ENCODE data around the gene ITGAX. TPM values are rescaled to one million over a fixed set of nuclear protein-coding genes. Genes with fewer than 3 reads are reported as not detected.

Gene ITGAX
- total and polyA plus RNA-seq, 4 donors: 1.1 to 9.6 (median 1.9) TPM

GRCh38 chr16:31328322-31329052 is 26.5 kb upstream of the ITGAX start:
- Histone ChIP-seq H3K9ac (ENCODE audit: low read depth in 1 of 2, low read length in 2 of 2) (no peak overlapping the region), H3K36me3 (ENCODE audit: control insufficient read depth in 4 of 4, insufficient read depth in 3 of 4, low read depth in 1 of 4, low read length in 3 of 4) (no peaks in the 10 kb centered on the region), H3K9me3 (ENCODE audit: control insufficient read depth in 4 of 4, low read length in 3 of 4) (no peaks in the 10 kb centered on the region), H3K27me3 (ENCODE audit: control insufficient read depth in 4 of 4, insufficient read depth in 4 of 4, low read length in 3 of 4) (peaks cover 0 to 2% (median 0%) of the 10 kb centered on the region in 4 donors), H3K27ac (ENCODE audit: low read depth in 1 of 2, low read length in 2 of 2) (no peak overlapping the region), H3K4me1 (ENCODE audit: control insufficient read depth in 4 of 4, insufficient read depth in 4 of 4, low read length in 3 of 4) (peaks cover 0 to 3% (median 0%) of the 10 kb centered on the region in 4 donors), H3K4me3 (ENCODE audit: low read depth in 1 of 3, low read length in 3 of 3) (no peak overlapping the region)
- TF ChIP-seq FOXA2 (IDR thresholded peaks at IDR 0.05) (no peak), YY1 (IDR thresholded peaks at IDR 0.05) (no peak), GABPA (IDR thresholded peaks at IDR 0.05 in 1 of 2, conservative IDR thresholded peaks at IDR 0.05 in 1 of 2) (no peak)
- no peak for DNase-seq (ENCODE audit: low spot score)
- 86% methylated on average over 12 of the region's 12 CpGs for WGBS

GRCh38 chr16:31329671-31330552 is 25.1 kb upstream of the ITGAX start:
- no peak for DNase-seq (ENCODE audit: low spot score)
- Histone ChIP-seq H3K4me3 (ENCODE audit: low read depth in 1 of 3, low read length in 3 of 3) (no peak overlapping the region), H3K36me3 (ENCODE audit: control insufficient read depth in 4 of 4, insufficient read depth in 3 of 4, low read depth in 1 of 4, low read length in 3 of 4) (no peaks in the 10 kb centered on the region), H3K27ac (ENCODE audit: low read depth in 1 of 2, low read length in 2 of 2) (no peak overlapping the region), H3K27me3 (ENCODE audit: control insufficient read depth in 4 of 4, insufficient read depth in 4 of 4, low read length in 3 of 4) (peaks cover 0 to 2% (median 0%) of the 10 kb centered on the region in 4 donors), H3K4me1 (ENCODE audit: control insufficient read depth in 4 of 4, insufficient read depth in 4 of 4, low read length in 3 of 4) (peaks cover 0 to 3% (median 0%) of the 10 kb centered on the region in 4 donors), H3K9ac (ENCODE audit: low read depth in 1 of 2, low read length in 2 of 2) (no peak overlapping the region), H3K9me3 (ENCODE audit: control insufficient read depth in 4 of 4, low read length in 3 of 4) (no peaks in the 10 kb centered on the region)
- no peak for TF ChIP-seq RAD21 (IDR thresholded peaks at IDR 0.05)
- no peak for TF ChIP-seq CTCF (IDR thresholded peaks at IDR 0.05; ENCODE audit: low read depth, low read length, missing input control)
- TF ChIP-seq RXRA (IDR thresholded peaks at IDR 0.05): no peak
- TF ChIP-seq MAX (IDR thresholded peaks at IDR 0.05): no peak
- no peak for TF ChIP-seq ZBTB33 (IDR thresholded peaks at IDR 0.05)
- TF ChIP-seq HNF4A (conservative IDR thresholded peaks at IDR 0.05): no peak
- no peak for TF ChIP-seq SP1 (IDR thresholded peaks at IDR 0.05)
- TF ChIP-seq EGR1 (IDR thresholded peaks at IDR 0.05; ENCODE audit: low read depth in 2 of 2): no peak
- TF ChIP-seq JUND (IDR thresholded peaks at IDR 0.05): no peak
- TF ChIP-seq FOXA1 (IDR thresholded peaks at IDR 0.05): no peak
- TF ChIP-seq YY1 (IDR thresholded peaks at IDR 0.05): no peak
- no peak for TF ChIP-seq ATF3 (IDR thresholded peaks at IDR 0.05)
- TF ChIP-seq HNF4G (IDR thresholded peaks at IDR 0.05): no peak
- TF ChIP-seq GABPA (IDR thresholded peaks at IDR 0.05 in 1 of 2, conservative IDR thresholded peaks at IDR 0.05 in 1 of 2): no peak
- TF ChIP-seq NR2F2 (IDR thresholded peaks at IDR 0.05): no peak
- TF ChIP-seq REST (IDR thresholded peaks at IDR 0.05): no peak
- no peak for TF ChIP-seq FOXA2 (IDR thresholded peaks at IDR 0.05)
- 44% methylated on average over 39 of the region's 39 CpGs for WGBS

All from liver (tissue), 9 donors.